DMS114 treated with DMSO at 0.1 percent for 48 hours (cell line): ENCODE data around the gene ADSL.
"Not testable (repeated sequence)": the region's sequence is repeated elsewhere in the genome, so short reads cannot be mapped to it uniquely, and the experiment has no call there.

Experiments used
- DNase-seq: peaks from one replicate; lab custom pipeline; 2025; ENCODE audit not compliant: unreplicated experiment; lab: John Stamatoyannopoulos, UW

The ADSL gene

GRCh38 chr22:40367342-40367741 lies 21.0 kb downstream of the ADSL start:
- no peak for DNase-seq

- DNase-seq = no peak
Observed at GRCh38 chr22:40368016-40368415, 21.7 kb downstream of the ADSL start.

GRCh38 chr22:40368836-40369235 lies 22.5 kb downstream of the ADSL start:
- DNase-seq = no peak

- DNase-seq = no peak
Observed at GRCh38 chr22:40374567-40374966, 28.3 kb downstream of the ADSL start.

GRCh38 chr22:40376149-40376548 lies 29.8 kb downstream of the ADSL start:
- DNase-seq = no peak

- DNase-seq = no peak
Observed at GRCh38 chr22:40377931-40378330, 31.6 kb downstream of the ADSL start.

GRCh38 chr22:40378448-40378847 lies 32.1 kb downstream of the ADSL start:
- DNase-seq = not testable (repeated sequence)

- DNase-seq = no peak
Observed at GRCh38 chr22:40381461-40381860, 35.2 kb downstream of the ADSL start.

GRCh38 chr22:40383905-40384304 lies 37.6 kb downstream of the ADSL start:
- no peak for DNase-seq

GRCh38 chr22:40385036-40385782 lies 38.9 kb downstream of the ADSL start:
- no peak for DNase-seq

- no peak for DNase-seq
Observed at GRCh38 chr22:40387746-40388145, 41.4 kb downstream of the ADSL start.

GRCh38 chr22:40388231-40388630 lies 41.9 kb downstream of the ADSL start:
- DNase-seq = no peak

- DNase-seq = no peak
Observed at GRCh38 chr22:40391417-40391816, 45.1 kb downstream of the ADSL start.

GRCh38 chr22:40392618-40393017 lies 46.3 kb downstream of the ADSL start:
- DNase-seq = no peak

GRCh38 chr22:40394607-40395006 lies 48.3 kb downstream of the ADSL start:
- no peak for DNase-seq

- no peak for DNase-seq
Observed at GRCh38 chr22:40395607-40396006, 49.3 kb downstream of the ADSL start.

GRCh38 chr22:40396882-40397281 lies 50.6 kb downstream of the ADSL start:
- no peak for DNase-seq

GRCh38 chr22:40397396-40397795 lies 51.1 kb downstream of the ADSL start:
- DNase-seq = no peak

- no peak for DNase-seq
Observed at GRCh38 chr22:40399621-40400020, 53.3 kb downstream of the ADSL start.

GRCh38 chr22:40400159-40400558 lies 53.9 kb downstream of the ADSL start:
- DNase-seq = no peak

GRCh38 chr22:40401532-40401931 lies 55.2 kb downstream of the ADSL start:
- DNase-seq = no peak

GRCh38 chr22:40401981-40402406 lies 55.7 kb downstream of the ADSL start:
- no peak for DNase-seq

GRCh38 chr22:40403141-40403540 lies 56.8 kb downstream of the ADSL start:
- DNase-seq = no peak
